Epithelial cell of esophagus (primary cell): ENCODE data around the gene LRRC7.

Source experiments
- DNase-seq: peaks from one replicate; pipeline ENCODE4 v3.0.0; 2010; ENCODE audit warnings: low read depth
- H3K4me3 ChIP-seq: 2 replicates; pipeline ENCODE4 v1.5.1; 2011; ENCODE audit warnings: mild to moderate bottlenecking, low read length, control low read depth
- CTCF ChIP-seq: IDR thresholded peaks from 2 replicates; pipeline ENCODE4 v1.5.1; 2011; ENCODE audit warnings: low read depth, mild to moderate bottlenecking, low read length, control low read depth, inconsistent platforms; ENCODE audit not compliant: insufficient read depth; ENCODE audit errors: missing control alignments

LRRC7 gene

GRCh38 chr1:70086897-70087296, 519.2 kb downstream of the LRRC7 start:
- no peak for TF ChIP-seq CTCF
- H3K4me3 ChIP-seq, result no peak overlapping the region
- no peak for DNase-seq

- DNase-seq, result no peak
- TF ChIP-seq CTCF, result no peak
- no peak overlapping the region for H3K4me3 ChIP-seq
Measured at GRCh38 chr1:70090141-70090540, 522.4 kb downstream of the LRRC7 start.

- H3K4me3 ChIP-seq, result no peak overlapping the region
- DNase-seq, result peak; percentile 77
- no peak for TF ChIP-seq CTCF
Measured at GRCh38 chr1:70090875-70091274, 523.2 kb downstream of the LRRC7 start.

- DNase-seq, result no peak
- no peak overlapping the region for H3K4me3 ChIP-seq
- no peak for TF ChIP-seq CTCF
Measured at GRCh38 chr1:70091811-70092210, 524.1 kb downstream of the LRRC7 start.

- DNase-seq, result no peak
- no peak overlapping the region for H3K4me3 ChIP-seq
- TF ChIP-seq CTCF, result no peak
Measured at GRCh38 chr1:70092526-70092925, 524.8 kb downstream of the LRRC7 start.

GRCh38 chr1:70093250-70093975, 525.7 kb downstream of the LRRC7 start:
- DNase-seq, result no peak
- H3K4me3 ChIP-seq, result no peak overlapping the region
- TF ChIP-seq CTCF, result no peak

- no peak overlapping the region for H3K4me3 ChIP-seq
- no peak for DNase-seq
- no peak for TF ChIP-seq CTCF
Measured at GRCh38 chr1:70101231-70101630, 533.5 kb downstream of the LRRC7 start.
